GM19467 (cell line): Measurements from ENCODE around the gene PCTP.

Experiments
- ATAC-seq: cut with Tn5 transposase; IDR thresholded peaks from one replicate; pipeline ENCODE4 v1.9.1; 2021; ENCODE audit warnings: mild to moderate bottlenecking, moderate library complexity; ENCODE audit not compliant: unreplicated experiment

PCTP gene

GRCh38 chr17:55750750-55751657 is at the start of gene PCTP:
PCTP (plus strand) TSS chr17:55751051; CDS start chr17:55751104, 53 bp downstream.
- ATAC-seq: peak; percentile 99

- no peak for ATAC-seq
Measured at GRCh38 chr17:55702150-55702549, 48.7 kb upstream of the PCTP start.

- ATAC-seq: no peak
Measured at GRCh38 chr17:55704401-55704800, 46.5 kb upstream of the PCTP start.

- no peak for ATAC-seq
Measured at GRCh38 chr17:55705847-55706246, 45.0 kb upstream of the PCTP start.

GRCh38 chr17:55706808-55707773 is 43.8 kb upstream of the PCTP start:
- no peak for ATAC-seq

GRCh38 chr17:55708175-55708974 is 42.5 kb upstream of the PCTP start:
- ATAC-seq: no peak

- ATAC-seq: no peak
Measured at GRCh38 chr17:55709440-55709839, 41.4 kb upstream of the PCTP start.

- no peak for ATAC-seq
Measured at GRCh38 chr17:55709984-55710383, 40.9 kb upstream of the PCTP start.

GRCh38 chr17:55710410-55710809 is 40.4 kb upstream of the PCTP start:
- no peak for ATAC-seq

GRCh38 chr17:55710829-55711496 is 39.9 kb upstream of the PCTP start:
- no peak for ATAC-seq

- no peak for ATAC-seq
Measured at GRCh38 chr17:55717432-55717831, 33.4 kb upstream of the PCTP start.

GRCh38 chr17:55717898-55718735 is 32.7 kb upstream of the PCTP start:
- ATAC-seq: no peak

- ATAC-seq: no peak
Measured at GRCh38 chr17:55720919-55721836, 29.7 kb upstream of the PCTP start.

GRCh38 chr17:55722016-55722736 is 28.7 kb upstream of the PCTP start:
- ATAC-seq: no peak

- no peak for ATAC-seq
Measured at GRCh38 chr17:55722742-55723487, 27.9 kb upstream of the PCTP start, which contains the start of gene TMEM100. TMEM100 (minus strand) TSS chr17:55722864; CDS start chr17:55721070, 1,794 bp downstream.

GRCh38 chr17:55723488-55723848 is 27.4 kb upstream of the PCTP start:
- ATAC-seq: no peak

GRCh38 chr17:55726440-55726839 is 24.4 kb upstream of the PCTP start:
- ATAC-seq: no peak
